ENCODE measurements around the gene SLAMF7. TPM values are rescaled to one million over a fixed set of nuclear protein-coding genes. Genes with fewer than 3 reads are reported as not detected.
"Not testable (repeated sequence)": the region's sequence is repeated elsewhere in the genome, so short reads cannot be mapped to it uniquely, and the experiment has no call there.

SLAMF7 gene
- total RNA-seq, 1 donor from 2014 or later = 0.56 TPM

DNA sequence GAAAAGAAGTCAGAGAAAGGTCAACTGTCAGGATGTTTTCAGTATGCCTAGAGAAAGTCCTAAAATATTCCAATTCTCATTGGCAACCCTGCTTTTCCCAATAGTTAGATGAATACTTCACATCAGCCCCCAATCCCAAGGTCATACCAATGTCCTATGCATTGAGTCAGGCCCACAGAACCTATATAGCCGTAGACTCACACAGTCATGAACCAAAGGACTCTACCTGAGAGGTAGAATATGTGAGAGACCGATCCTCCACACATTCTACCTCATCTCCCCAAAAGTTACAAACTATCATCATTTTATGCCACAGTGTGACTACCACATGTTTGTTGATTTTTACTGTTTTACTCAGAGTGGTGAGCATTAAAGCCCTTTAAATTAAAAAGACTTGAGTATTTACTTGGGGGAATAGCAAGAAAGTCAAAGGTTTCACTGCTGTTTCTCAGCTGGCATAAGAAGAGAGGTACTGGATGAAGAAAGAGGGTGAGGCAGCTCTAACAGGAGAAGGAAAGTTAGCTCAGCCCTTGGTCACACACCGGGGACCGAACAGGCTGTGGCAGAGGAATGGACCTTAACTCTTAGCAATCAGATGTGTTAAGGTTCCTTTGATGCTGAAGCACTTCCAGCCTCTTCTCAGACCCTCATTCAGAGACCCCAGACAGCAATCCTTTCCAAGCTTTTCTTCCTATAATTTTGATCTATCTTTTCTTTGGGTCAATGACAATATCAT, 28.4 kb upstream of the SLAMF7 start:
- Mint-ChIP-seq H3K4me1 (ENCODE audit: unreplicated experiment) (no peaks in the 10 kb centered on the region), H3K27me3 (ENCODE audit: unreplicated experiment) (no peaks in the 10 kb centered on the region), H3K27ac (ENCODE audit: unreplicated experiment) (no peak overlapping the region), H3K9me3 (ENCODE audit: unreplicated experiment) (no peaks in the 10 kb centered on the region), H3K36me3 (ENCODE audit: low read depth, unreplicated experiment) (no peaks in the 10 kb centered on the region), H3K4me3 (ENCODE audit: unreplicated experiment) (no peak overlapping the region)
- TF ChIP-seq, protein P1, sequence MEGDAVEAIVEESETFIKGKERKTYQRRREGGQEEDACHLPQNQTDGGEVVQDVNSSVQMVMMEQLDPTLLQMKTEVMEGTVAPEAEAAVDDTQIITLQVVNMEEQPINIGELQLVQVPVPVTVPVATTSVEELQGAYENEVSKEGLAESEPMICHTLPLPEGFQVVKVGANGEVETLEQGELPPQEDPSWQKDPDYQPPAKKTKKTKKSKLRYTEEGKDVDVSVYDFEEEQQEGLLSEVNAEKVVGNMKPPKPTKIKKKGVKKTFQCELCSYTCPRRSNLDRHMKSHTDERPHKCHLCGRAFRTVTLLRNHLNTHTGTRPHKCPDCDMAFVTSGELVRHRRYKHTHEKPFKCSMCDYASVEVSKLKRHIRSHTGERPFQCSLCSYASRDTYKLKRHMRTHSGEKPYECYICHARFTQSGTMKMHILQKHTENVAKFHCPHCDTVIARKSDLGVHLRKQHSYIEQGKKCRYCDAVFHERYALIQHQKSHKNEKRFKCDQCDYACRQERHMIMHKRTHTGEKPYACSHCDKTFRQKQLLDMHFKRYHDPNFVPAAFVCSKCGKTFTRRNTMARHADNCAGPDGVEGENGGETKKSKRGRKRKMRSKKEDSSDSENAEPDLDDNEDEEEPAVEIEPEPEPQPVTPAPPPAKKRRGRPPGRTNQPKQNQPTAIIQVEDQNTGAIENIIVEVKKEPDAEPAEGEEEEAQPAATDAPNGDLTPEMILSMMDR (IDR thresholded peaks at IDR 0.05; ENCODE audit: unreplicated experiment) = no peak
- DNase-seq (ENCODE audit: low spot score) = no peak

DNA sequence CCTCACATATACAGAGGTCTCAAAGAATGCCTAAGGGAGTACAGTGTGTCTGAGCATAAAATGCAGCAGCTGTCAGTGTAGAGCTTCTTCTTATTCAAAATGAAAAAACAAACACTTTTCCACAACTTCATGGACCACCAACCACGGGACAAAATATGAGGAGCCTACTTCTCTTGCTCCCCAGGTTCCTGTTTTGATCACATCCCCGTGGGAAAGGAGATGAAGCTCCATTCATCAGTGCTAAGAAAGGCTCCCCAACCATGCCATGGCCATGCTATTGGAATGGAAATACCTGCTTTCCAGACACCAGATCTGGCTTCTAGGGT, 27.8 kb upstream of the SLAMF7 start:
- no peak overlapping the region for H3K27ac Mint-ChIP-seq (ENCODE audit: unreplicated experiment)
- TF ChIP-seq, protein P1 (IDR thresholded peaks at IDR 0.05; ENCODE audit: unreplicated experiment) = no peak
- no peak for DNase-seq (ENCODE audit: low spot score)
- no peaks in the 10 kb centered on the region for H3K36me3 Mint-ChIP-seq (ENCODE audit: low read depth, unreplicated experiment)
- no peaks in the 10 kb centered on the region for H3K4me1 Mint-ChIP-seq (ENCODE audit: unreplicated experiment)
- H3K4me3 Mint-ChIP-seq (ENCODE audit: unreplicated experiment) = no peak overlapping the region
- no peaks in the 10 kb centered on the region for H3K9me3 Mint-ChIP-seq (ENCODE audit: unreplicated experiment)
- H3K27me3 Mint-ChIP-seq (ENCODE audit: unreplicated experiment) = peaks cover 2% of the 10 kb centered on the region

- H3K4me3 Mint-ChIP-seq (ENCODE audit: unreplicated experiment) = no peak within 1 kb of the TSS
- no peaks in the 10 kb centered on the region for H3K9me3 Mint-ChIP-seq (ENCODE audit: unreplicated experiment)
- TF ChIP-seq, protein P1 (IDR thresholded peaks at IDR 0.05; ENCODE audit: unreplicated experiment) = no peak
- H3K27me3 Mint-ChIP-seq (ENCODE audit: unreplicated experiment) = peaks cover 2% of the 10 kb centered on the region
- H3K36me3 Mint-ChIP-seq (ENCODE audit: low read depth, unreplicated experiment) = no peaks in the 10 kb centered on the region
- no peaks in the 10 kb centered on the region for H3K4me1 Mint-ChIP-seq (ENCODE audit: unreplicated experiment)
- no peak for DNase-seq (ENCODE audit: low spot score)
- H3K27ac Mint-ChIP-seq (ENCODE audit: unreplicated experiment) = no peak within 1 kb of the TSS
Observed at GRCh38 chr1:160711602-160712311, 27.3 kb upstream of the SLAMF7 start, which contains the start of gene CD48. TSS of gene CD48 (minus strand) at chr1:160711822. CDS start at chr1:160711763, 59 bp downstream.

GRCh38 chr1:160712525-160713080, 26.4 kb upstream of the SLAMF7 start:
- not testable (repeated sequence) for H3K9me3 Mint-ChIP-seq (ENCODE audit: unreplicated experiment); H3K36me3 Mint-ChIP-seq (ENCODE audit: low read depth, unreplicated experiment); H3K4me3 Mint-ChIP-seq (ENCODE audit: unreplicated experiment); H3K4me1 Mint-ChIP-seq (ENCODE audit: unreplicated experiment); H3K27ac Mint-ChIP-seq (ENCODE audit: unreplicated experiment); DNase-seq (ENCODE audit: low spot score); H3K27me3 Mint-ChIP-seq (ENCODE audit: unreplicated experiment)

GRCh38 chr1:160713161-160713560, 25.9 kb upstream of the SLAMF7 start:
- Mint-ChIP-seq H3K4me3 (ENCODE audit: unreplicated experiment) (no peak overlapping the region), H3K36me3 (ENCODE audit: low read depth, unreplicated experiment) (no peaks in the 10 kb centered on the region), H3K27me3 (ENCODE audit: unreplicated experiment) (peaks cover 2% of the 10 kb centered on the region), H3K9me3 (ENCODE audit: unreplicated experiment) (no peaks in the 10 kb centered on the region), H3K4me1 (ENCODE audit: unreplicated experiment) (peaks cover under 1% of the 10 kb centered on the region), H3K27ac (ENCODE audit: unreplicated experiment) (no peak overlapping the region)
- TF ChIP-seq, protein P1 (IDR thresholded peaks at IDR 0.05; ENCODE audit: unreplicated experiment) = no peak
- DNase-seq (ENCODE audit: low spot score) = no peak

GRCh38 chr1:160714034-160714648, 24.9 kb upstream of the SLAMF7 start:
- not testable (repeated sequence) for H3K27ac Mint-ChIP-seq (ENCODE audit: unreplicated experiment); H3K4me1 Mint-ChIP-seq (ENCODE audit: unreplicated experiment); H3K27me3 Mint-ChIP-seq (ENCODE audit: unreplicated experiment); H3K9me3 Mint-ChIP-seq (ENCODE audit: unreplicated experiment); H3K36me3 Mint-ChIP-seq (ENCODE audit: low read depth, unreplicated experiment); H3K4me3 Mint-ChIP-seq (ENCODE audit: unreplicated experiment); DNase-seq (ENCODE audit: low spot score)

Measured in endothelial cell (in vitro differentiated cells).